G401 (cell line): ENCODE results near the gene TLK1. TPM values are rescaled to one million over a fixed set of nuclear protein-coding genes. Genes with fewer than 3 reads are reported as not detected.
"Not testable (repeated sequence)": the region's sequence is repeated elsewhere in the genome, so short reads cannot be mapped to it uniquely, and the experiment has no call there.

Experiments used
- DNase-seq: peaks from one replicate; pipeline ENCODE4 v3.0.0-alpha.2; 2015; ENCODE audit warnings: low spot score
- in situ Hi-C: cut with HindIII; loops from 2 replicates; pipeline ENCODE4 v1.10.0; 2016; ENCODE audit warnings: low sequenced_read_pairs, mixed read lengths
- total RNA-seq: library from RNA; depleted of rRNA; stranded (reverse); fragments of >200 nt; shearing (Covaris generic); gene quantifications from 2 replicates; pipeline ENCODE4 v1.2.3, GENCODE V29; 2014

Gene TLK1
- total RNA-seq, 1 experiment from 2014 or later, result 14.3 TPM

DNA sequence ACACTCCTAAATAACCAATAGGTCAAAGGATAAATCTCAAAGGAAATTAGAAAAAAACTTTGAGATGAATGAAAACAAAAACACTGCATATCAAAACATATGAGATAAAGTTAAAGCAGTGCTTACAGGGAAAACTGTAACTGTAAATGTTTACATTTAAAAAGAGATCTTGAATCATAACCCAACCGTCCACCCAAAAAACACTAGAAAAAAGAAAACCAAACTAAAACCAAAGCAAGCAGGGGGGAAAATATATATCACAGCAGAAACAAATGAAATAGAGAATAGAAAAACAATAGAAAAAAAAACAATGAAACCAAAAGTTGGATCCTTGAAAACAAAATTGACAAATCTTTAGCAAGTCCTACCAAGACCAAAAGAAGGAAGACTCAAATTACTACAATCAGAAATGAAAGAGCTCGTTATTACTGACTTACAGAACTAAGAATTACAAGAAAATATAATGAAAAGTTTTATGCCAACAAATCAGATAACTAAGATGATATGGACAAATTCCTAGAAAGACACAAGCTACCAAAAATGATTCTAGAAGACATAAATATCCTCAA lies 65.6 kb downstream of the TLK1 start:
- in situ Hi-C loops, result no loop called here
- no peak for DNase-seq

GRCh38 chr2:171091517-171091916 lies 69.2 kb downstream of the TLK1 start:
- in situ Hi-C loops, DNase-seq: not testable (repeated sequence)

GRCh38 chr2:171089489-171089888 lies 71.2 kb downstream of the TLK1 start:
- in situ Hi-C loops, result no loop called here
- DNase-seq, result no peak

DNA sequence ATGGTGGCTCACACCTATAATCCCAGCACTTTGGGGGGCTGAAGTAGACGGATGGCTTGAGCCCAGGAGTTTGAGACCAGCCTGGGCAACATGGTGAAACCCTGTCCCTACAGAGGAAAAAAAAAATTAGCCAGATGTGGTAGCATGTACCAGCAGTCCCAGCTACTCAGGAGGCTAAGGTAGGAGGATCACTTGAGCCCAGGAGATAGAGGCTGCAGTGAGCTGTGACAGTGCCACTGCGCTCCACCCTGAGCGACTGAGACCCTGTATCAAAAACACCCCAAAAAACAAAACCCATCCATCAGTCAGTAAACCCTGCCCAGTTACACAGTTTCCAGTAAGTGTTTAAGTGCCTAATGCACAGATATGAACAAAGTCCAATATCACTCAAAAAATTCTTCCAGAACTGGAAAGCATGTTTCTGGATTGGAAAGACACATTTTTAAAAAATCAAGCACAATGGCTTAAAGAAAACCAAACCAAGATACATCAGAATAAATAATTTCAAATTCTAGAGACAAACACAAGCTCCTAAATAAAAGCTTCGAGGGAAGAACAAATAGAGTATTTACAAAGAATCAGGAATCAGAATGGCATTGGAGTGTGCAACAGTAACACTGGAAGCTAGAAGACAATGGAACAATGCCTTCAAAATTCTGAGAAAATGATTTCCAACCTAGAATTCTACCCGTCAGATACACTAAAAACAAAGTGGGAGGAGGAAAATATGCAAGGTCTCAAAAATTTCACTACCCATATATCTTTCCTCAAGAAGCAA lies 72.4 kb downstream of the TLK1 start:
- no peak for DNase-seq
- in situ Hi-C loops, result no loop called here

DNA sequence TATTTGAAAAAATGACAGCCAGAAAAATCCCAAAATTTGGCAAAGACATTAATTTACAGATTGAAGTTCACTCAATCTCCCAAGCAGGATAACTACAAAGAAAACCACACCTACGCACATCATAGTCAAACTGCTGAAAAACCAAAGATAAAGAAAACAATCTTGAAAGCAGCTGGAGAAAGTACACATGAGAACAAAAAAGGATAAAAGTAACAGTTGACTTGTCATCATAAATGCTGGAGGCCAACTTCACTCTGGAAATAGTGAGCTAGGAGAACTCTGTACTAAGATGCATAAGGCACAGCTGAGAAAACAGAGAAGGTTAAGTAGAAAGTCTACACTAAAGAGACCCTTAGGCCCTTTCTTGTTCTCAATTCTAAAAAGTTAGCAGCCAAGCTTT lies 73.1 kb downstream of the TLK1 start:
- in situ Hi-C loops, result no loop called here
- DNase-seq, result no peak

DNA sequence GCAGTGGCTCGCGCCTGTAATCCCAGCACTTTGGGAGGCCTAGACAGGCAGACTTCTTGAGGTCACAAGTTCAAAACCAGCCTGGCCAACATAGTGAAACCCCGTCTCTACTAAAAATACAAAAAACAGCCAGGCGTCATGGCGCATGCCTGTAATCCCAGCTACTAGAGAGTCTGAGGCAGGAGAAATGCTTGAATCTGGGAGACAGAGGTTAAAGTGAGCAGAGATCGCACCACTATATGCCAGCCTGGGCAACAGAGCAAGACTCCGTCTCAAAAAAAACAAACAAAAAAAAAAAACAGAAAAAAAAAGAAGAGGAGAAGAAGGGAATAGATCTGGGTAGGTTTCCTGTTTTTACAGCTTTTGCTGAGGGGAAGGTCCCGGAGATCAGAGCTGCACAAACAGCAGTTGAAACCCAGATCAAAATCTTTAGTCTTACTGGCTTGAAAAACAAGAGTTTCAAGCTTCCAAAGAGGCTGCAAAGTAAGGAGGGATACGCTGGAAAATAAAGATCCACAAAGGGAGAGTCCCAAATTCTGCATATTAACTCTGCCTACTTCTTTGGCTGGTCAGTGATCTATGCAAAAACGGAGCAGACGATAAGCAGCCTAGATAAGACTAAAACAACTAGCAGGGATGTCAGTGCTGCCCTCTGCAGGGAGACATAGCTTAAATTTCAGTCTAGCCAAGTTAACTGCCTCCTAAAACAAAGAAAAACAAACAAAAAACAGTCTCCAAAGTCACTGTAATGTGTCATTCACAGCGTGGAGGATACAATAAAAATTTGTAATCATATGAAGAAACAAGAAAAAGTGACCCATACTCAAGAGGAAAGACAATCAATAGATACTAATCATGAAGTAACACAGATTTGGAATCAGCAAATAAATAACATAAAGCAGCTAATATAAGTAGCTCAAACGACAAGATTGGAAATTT lies 74.1 kb downstream of the TLK1 start:
- in situ Hi-C loops, result no loop called here
- peak; percentile 47 for DNase-seq

DNA sequence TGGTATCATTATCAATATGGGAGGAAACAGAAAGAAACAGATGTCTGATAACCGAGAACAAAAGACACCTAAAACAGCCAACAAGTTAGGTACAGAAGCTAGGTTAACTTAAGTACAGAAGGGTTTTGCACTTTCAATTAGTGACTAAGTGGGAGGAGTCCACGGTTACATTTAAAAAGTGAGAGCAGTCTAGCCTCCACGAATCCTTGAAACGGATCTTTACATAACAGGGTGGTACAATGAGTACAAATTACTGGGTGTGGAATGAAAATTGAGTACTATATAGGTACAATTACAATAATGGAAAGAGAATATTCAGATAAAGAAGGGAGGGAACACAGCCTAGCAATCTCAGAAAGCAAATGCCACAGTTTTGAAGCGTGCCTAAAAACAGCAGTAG lies 76.6 kb downstream of the TLK1 start:
- DNase-seq, result no peak
- in situ Hi-C loops, result no loop called here

DNA sequence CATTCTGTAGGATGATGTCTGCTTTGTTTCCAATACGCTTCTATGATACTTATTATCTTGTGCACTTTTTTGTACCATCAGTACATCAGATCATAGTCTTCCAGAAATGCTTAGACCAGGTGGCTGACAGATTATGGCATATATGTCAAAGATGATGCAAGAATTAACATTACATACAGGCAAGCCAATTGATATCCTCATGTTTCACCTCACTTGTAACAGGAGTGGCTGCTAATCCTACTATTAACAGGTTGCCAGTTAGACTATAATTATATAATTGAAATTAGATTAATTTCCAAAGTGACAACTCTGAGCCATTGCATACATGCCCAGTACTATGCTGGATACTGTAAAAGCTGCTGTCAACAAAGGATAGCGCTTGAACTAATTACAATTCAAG lies 77.2 kb downstream of the TLK1 start:
- in situ Hi-C loops, result no loop called here
- no peak for DNase-seq

- DNase-seq, result no peak
- in situ Hi-C loops, result no loop called here
Observed at GRCh38 chr2:171081649-171082111, 79.0 kb downstream of the TLK1 start.

GRCh38 chr2:171080607-171081006 lies 80.1 kb downstream of the TLK1 start:
- no peak for DNase-seq
- in situ Hi-C loops, result no loop called here

DNA sequence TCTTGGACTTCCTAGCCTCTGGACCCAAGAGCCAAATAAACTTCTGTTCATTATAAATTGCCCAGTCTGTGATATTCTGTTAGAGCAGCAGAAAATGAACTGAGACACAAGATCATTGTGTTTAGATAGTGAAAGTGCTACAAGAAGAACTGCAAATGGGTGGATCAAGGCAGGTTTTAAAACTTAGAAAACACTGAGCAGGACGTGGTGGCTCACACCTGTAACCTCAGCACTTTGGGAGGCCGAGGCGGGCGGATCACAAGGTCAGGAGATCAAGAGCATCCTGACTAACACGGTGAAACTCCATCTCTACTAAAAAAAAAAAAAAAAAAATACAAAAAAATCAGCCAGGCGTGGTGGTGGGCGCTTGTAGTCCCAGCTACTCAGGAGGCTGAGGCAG lies 84.3 kb downstream of the TLK1 start:
- in situ Hi-C loops, DNase-seq: not testable (repeated sequence)

GRCh38 chr2:171072164-171072563 lies 88.5 kb downstream of the TLK1 start:
- in situ Hi-C loops, result no loop called here
- DNase-seq, result no peak

- in situ Hi-C loops, result no loop called here
- no peak for DNase-seq
Observed at GRCh38 chr2:171069286-171069956, 91.3 kb downstream of the TLK1 start.

- in situ Hi-C loops, result no loop called here
- no peak for DNase-seq
Observed at GRCh38 chr2:171066110-171066509, 94.6 kb downstream of the TLK1 start.

DNA sequence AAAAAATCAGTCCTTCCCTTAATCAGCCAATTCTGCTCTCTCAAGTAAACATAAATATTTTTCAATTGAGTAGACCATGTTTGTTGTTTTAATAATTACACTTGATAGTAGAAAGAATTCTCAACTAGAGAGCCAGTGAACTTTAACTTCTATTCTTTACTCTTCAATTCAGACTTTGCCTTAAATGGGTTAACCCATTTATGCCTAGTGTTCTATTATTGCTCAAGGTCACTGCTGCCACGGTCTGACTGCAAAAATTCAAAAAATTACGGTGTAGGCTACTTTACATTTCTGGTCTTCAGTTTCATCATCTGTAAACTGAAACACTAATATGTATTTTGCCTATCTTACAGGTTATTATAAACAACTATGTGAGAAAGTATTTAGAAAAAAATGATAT lies 103.1 kb downstream of the TLK1 start:
- DNase-seq, result no peak
- in situ Hi-C loops, result no loop called here

DNA sequence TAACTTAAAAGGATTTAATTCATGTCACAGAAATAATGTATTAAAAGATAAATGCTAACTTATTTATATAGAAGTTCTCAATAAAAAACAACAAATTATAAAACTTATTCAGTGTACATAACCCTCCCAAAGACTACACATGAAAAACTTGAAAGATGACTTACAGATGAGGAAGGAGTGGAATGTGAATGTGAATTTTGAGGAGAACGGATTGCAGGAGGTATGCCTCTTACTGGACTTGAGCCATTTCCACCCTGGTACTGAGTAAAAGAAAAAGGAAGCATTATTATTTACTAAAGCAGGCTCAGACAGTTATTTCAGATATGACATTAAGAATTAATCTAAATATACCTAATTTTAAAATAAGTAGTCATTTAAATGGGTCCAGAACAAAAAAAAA lies 104.4 kb downstream of the TLK1 start:
- in situ Hi-C loops, result no loop called here
- DNase-seq, result no peak

DNA sequence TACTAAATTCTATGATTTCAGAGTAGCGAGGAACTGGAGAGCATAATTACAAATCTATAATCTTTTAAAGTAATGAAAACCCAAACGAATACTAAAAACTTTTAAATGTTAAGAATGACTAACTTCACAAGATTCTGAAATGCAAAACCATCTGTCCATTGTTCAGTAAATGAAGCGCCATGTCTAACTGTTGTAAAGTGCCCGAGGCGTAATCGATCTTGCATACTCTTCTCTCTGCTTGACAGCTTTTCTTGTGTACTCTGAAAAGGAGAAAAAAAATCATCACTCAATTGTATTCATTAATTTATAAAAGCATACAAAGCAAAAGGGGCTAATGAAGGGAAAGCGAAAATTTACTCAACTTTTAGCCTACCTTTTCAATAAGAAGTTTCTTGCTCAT lies 111.0 kb downstream of the TLK1 start:
- no peak for DNase-seq
- in situ Hi-C loops, result no loop called here

GRCh38 chr2:171046048-171046560 lies 114.6 kb downstream of the TLK1 start:
- in situ Hi-C loops, result no loop called here
- no peak for DNase-seq

GRCh38 chr2:171044416-171044815 lies 116.3 kb downstream of the TLK1 start:
- no peak for DNase-seq
- in situ Hi-C loops, result no loop called here
